ENCODE results near the gene HSD17B12. TPM values are rescaled to one million over a fixed set of nuclear protein-coding genes. Genes with fewer than 3 reads are reported as not detected.

The HSD17B12 gene
- total RNA-seq, 1 experiment from 2014 or later: 307 TPM

- BruUV-seq (replicated peaks): no TSS peak
- intact Hi-C loops (cut with micrococcal nuclease; ENCODE audit: unreplicated experiment): no loop called here
- no peak overlapping the region for H3K27ac ChIP-seq (ENCODE audit: low read depth, low read length, poor library complexity, severe bottlenecking)
- H3K27me3 ChIP-seq (replicated peaks; ENCODE audit: insufficient read depth, low read depth, low read length, poor library complexity): no peaks in the 10 kb centered on the region
- peaks cover 21% of the 10 kb centered on the region for H3K4me1 ChIP-seq (ENCODE audit: insufficient read depth, low read length, poor library complexity, severe bottlenecking)
- H3K4me3 ChIP-seq (ENCODE audit: low read depth, low read length, poor library complexity, severe bottlenecking): no peak overlapping the region
- no peak for DNase-seq (ENCODE audit: low spot score)
- peaks cover 26% of the 10 kb centered on the region for H3K36me3 ChIP-seq (ENCODE audit: insufficient read depth, low read length, poor library complexity, severe bottlenecking)
- ChIA-PET CTCF (interaction anchor here (0.6 kb wide), 1 partner anchor 27 kb away, joined by 3 read pairs; no protein-coding TSS in a partner anchor), POLR2A (ENCODE audit: low non-redundant PET) (no interaction called here)
- H3K9me3 ChIP-seq (ENCODE audit: low read depth, low read length, poor library complexity, severe bottlenecking): no peaks in the 10 kb centered on the region
- TF ChIP-seq CTCF (conservative IDR thresholded peaks at IDR 0.05; ENCODE audit: low read depth, low read length) (no peak), EZH2 (IDR thresholded peaks at IDR 0.05; ENCODE audit: borderline replicate concordance, low read depth, low read length, poor library complexity, severe bottlenecking) (no peak)
These were observed 116.8 kb downstream of the HSD17B12 start for GRCh38 chr11:43797337-43797736.

- peaks cover 26% of the 10 kb centered on the region for H3K36me3 ChIP-seq (ENCODE audit: insufficient read depth, low read length, poor library complexity, severe bottlenecking)
- no peaks in the 10 kb centered on the region for H3K9me3 ChIP-seq (ENCODE audit: low read depth, low read length, poor library complexity, severe bottlenecking)
- no peak for DNase-seq (ENCODE audit: low spot score)
- intact Hi-C loops (cut with micrococcal nuclease; ENCODE audit: unreplicated experiment): no loop called here
- TF ChIP-seq CTCF (conservative IDR thresholded peaks at IDR 0.05; ENCODE audit: low read depth, low read length) (no peak), EZH2 (IDR thresholded peaks at IDR 0.05; ENCODE audit: borderline replicate concordance, low read depth, low read length, poor library complexity, severe bottlenecking) (no peak)
- no TSS peak for BruUV-seq (replicated peaks)
- no peak overlapping the region for H3K27ac ChIP-seq (ENCODE audit: low read depth, low read length, poor library complexity, severe bottlenecking)
- ChIA-PET CTCF (interaction anchor here (0.6 kb wide), 1 partner anchor 27 kb away, joined by 3 read pairs; no protein-coding TSS in a partner anchor), POLR2A (ENCODE audit: low non-redundant PET) (no interaction called here)
- H3K27me3 ChIP-seq (replicated peaks; ENCODE audit: insufficient read depth, low read depth, low read length, poor library complexity): no peaks in the 10 kb centered on the region
- peaks cover 21% of the 10 kb centered on the region for H3K4me1 ChIP-seq (ENCODE audit: insufficient read depth, low read length, poor library complexity, severe bottlenecking)
- H3K4me3 ChIP-seq (ENCODE audit: low read depth, low read length, poor library complexity, severe bottlenecking): no peak overlapping the region
These were observed 117.3 kb downstream of the HSD17B12 start for GRCh38 chr11:43797866-43798265.

- Histone ChIP-seq H3K27ac (ENCODE audit: low read depth, low read length, poor library complexity, severe bottlenecking) (no peak overlapping the region), H3K27me3 (replicated peaks; ENCODE audit: insufficient read depth, low read depth, low read length, poor library complexity) (no peaks in the 10 kb centered on the region), H3K36me3 (ENCODE audit: insufficient read depth, low read length, poor library complexity, severe bottlenecking) (peaks cover 47% of the 10 kb centered on the region), H3K4me1 (ENCODE audit: insufficient read depth, low read length, poor library complexity, severe bottlenecking) (peaks cover 19% of the 10 kb centered on the region), H3K9me3 (ENCODE audit: low read depth, low read length, poor library complexity, severe bottlenecking) (peaks cover 10% of the 10 kb centered on the region), H3K4me3 (ENCODE audit: low read depth, low read length, poor library complexity, severe bottlenecking) (no peak overlapping the region)
- ChIA-PET POLR2A (ENCODE audit: low non-redundant PET) (interaction anchor here (0.5 kb wide), 1 partner anchor 608 kb away, joined by 6 read pairs; no protein-coding TSS in a partner anchor), CTCF (interaction anchor here (0.5 to 1.4 kb wide), 2 partner anchors 122 to 221 kb away, joined by 5 to 6 read pairs; partner anchors contain the start of gene HSD17B12)
- TF ChIP-seq CTCF (conservative IDR thresholded peaks at IDR 0.05; ENCODE audit: low read depth, low read length) (peak; percentile 78), EZH2 (IDR thresholded peaks at IDR 0.05; ENCODE audit: borderline replicate concordance, low read depth, low read length, poor library complexity, severe bottlenecking) (no peak)
- no TSS peak for BruUV-seq (replicated peaks)
- intact Hi-C loops (cut with micrococcal nuclease; ENCODE audit: unreplicated experiment): no loop called here
- peak; percentile 67 for DNase-seq (ENCODE audit: low spot score)
These were observed 122.0 kb downstream of the HSD17B12 start for GRCh38 chr11:43802509-43802908.
